Transverse colon (tissue), 3 donors: ENCODE results near the gene RFX1.

ENCODE experiments used
- CTCF ChIP-seq, 5 experiments: fragments of 200-600 bp in 3 of 5; fragments of 450-650 bp in 2 of 5; sonication (generic) in 3 of 5; IDR thresholded peaks; 1 replicate in 2 of 5; 2 replicates in 3 of 5; pipeline ENCODE4 v1.5.1; 2016 to 2017; ENCODE audit warnings: antibody characterized with exemption in 5 of 5, inconsistent platforms in 3 of 5, mild to moderate bottlenecking in 2 of 5, moderate library complexity in 1 of 5
- EP300 ChIP-seq: sonication (generic); formaldehyde crosslinking; IDR thresholded peaks from one replicate; pipeline ENCODE4 v1.6.1; 2017; ENCODE audit warnings: antibody characterized with exemption, low read depth
- POLR2A ChIP-seq: fragments of 450-650 bp; IDR thresholded peaks from one replicate; pipeline ENCODE4 v1.6.1; 2016; ENCODE audit warnings: antibody characterized with exemption, mild to moderate bottlenecking, moderate library complexity

- TF ChIP-seq CTCF (IDR thresholded peaks at IDR 0.05), result no peak
- no peak for TF ChIP-seq EP300
- no peak for TF ChIP-seq POLR2A
Measured at GRCh38 chr19:14052470-14052869, 46.4 kb upstream of the RFX1 start.
